Neutrophil (primary cell): Measurements from ENCODE around the gene MBNL2.

Experiments used
- H3K27ac ChIP-seq: fragments of 200-600 bp; sonication (generic); 2 replicates; pipeline ENCODE4 v1.5.1; 2016; ENCODE audit warnings: mild to moderate bottlenecking, moderate library complexity
- H3K27me3 ChIP-seq: fragments of 200-600 bp; sonication (generic); 2 replicates; pipeline ENCODE4 v1.6.0; 2016; ENCODE audit warnings: mild to moderate bottlenecking
- H3K36me3 ChIP-seq: fragments of 200-600 bp; sonication (generic); 2 replicates; pipeline ENCODE4 v1.5.1; 2017
- H3K4me1 ChIP-seq, 2 experiments: fragments of 200-600 bp in 1 of 2; sonication (generic) in 1 of 2; 1 replicate in 1 of 2; 2 replicates in 1 of 2; pipeline versions ENCODE4 v1.5.1 to v1.6.1; 2013 to 2016; ENCODE audit warnings: low read depth in 1 of 2, low read length in 1 of 2, mild to moderate bottlenecking in 1 of 2, moderate library complexity in 1 of 2; ENCODE audit not compliant: control insufficient read depth in 1 of 2, insufficient read depth in 1 of 2
- H3K4me3 ChIP-seq, 2 experiments: fragments of 200-600 bp in 1 of 2; sonication (generic) in 1 of 2; 1 replicate in 1 of 2; 2 replicates in 1 of 2; pipeline ENCODE4 v1.5.1; 2013 to 2016; ENCODE audit warnings: low read depth in 1 of 2, low read length in 1 of 2, mild to moderate bottlenecking in 1 of 2, moderate library complexity in 1 of 2
- H3K9me3 ChIP-seq: fragments of 200-600 bp; sonication (generic); 2 replicates; pipeline ENCODE4 v1.5.1; 2016
- TF ChIP-seq, protein P1 (sequence below): fragments of 200-600 bp; sonication (generic); IDR thresholded peaks from 2 replicates; pipeline ENCODE4 v1.5.1; 2016; ENCODE audit warnings: antibody characterized with exemption

The MBNL2 gene

GRCh38 chr13:97390941-97391600 is 168.9 kb downstream of the MBNL2 start:
- Histone ChIP-seq H3K4me1 (peaks cover 4 to 8% of the 10 kb centered on the region in 2 experiments), H3K4me3 (no peak overlapping the region), H3K9me3 (no peaks in the 10 kb centered on the region), H3K27me3 (no peaks in the 10 kb centered on the region), H3K27ac (no peak overlapping the region), H3K36me3 (no peaks in the 10 kb centered on the region)
- TF ChIP-seq, protein P1, sequence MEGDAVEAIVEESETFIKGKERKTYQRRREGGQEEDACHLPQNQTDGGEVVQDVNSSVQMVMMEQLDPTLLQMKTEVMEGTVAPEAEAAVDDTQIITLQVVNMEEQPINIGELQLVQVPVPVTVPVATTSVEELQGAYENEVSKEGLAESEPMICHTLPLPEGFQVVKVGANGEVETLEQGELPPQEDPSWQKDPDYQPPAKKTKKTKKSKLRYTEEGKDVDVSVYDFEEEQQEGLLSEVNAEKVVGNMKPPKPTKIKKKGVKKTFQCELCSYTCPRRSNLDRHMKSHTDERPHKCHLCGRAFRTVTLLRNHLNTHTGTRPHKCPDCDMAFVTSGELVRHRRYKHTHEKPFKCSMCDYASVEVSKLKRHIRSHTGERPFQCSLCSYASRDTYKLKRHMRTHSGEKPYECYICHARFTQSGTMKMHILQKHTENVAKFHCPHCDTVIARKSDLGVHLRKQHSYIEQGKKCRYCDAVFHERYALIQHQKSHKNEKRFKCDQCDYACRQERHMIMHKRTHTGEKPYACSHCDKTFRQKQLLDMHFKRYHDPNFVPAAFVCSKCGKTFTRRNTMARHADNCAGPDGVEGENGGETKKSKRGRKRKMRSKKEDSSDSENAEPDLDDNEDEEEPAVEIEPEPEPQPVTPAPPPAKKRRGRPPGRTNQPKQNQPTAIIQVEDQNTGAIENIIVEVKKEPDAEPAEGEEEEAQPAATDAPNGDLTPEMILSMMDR = no peak

DNA sequence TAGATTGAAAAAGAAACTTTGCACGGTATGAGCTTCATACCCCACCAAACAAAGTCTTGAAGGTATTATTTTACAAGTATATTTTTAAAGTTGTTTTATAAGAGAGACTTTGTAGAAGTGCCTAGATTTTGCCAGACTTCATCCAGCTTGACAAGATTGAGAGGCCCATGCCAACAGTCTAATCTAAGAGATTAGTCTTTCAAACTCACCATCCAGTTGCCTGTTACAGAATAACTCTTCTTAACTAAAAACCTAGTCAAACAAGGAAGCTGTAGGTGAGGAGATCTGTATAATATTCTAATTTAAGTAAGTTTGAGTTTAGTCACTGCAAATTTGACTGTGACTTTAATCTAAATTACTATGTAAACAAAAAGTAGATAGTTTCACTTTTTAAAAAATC is 169.9 kb downstream of the MBNL2 start:
- Histone ChIP-seq H3K27me3 (no peaks in the 10 kb centered on the region), H3K27ac (no peak overlapping the region), H3K4me1 (peaks cover 4 to 7% of the 10 kb centered on the region in 2 experiments), H3K9me3 (no peaks in the 10 kb centered on the region), H3K36me3 (no peaks in the 10 kb centered on the region), H3K4me3 (no peak overlapping the region)
- TF ChIP-seq, protein P1 = no peak

- Histone ChIP-seq H3K4me1 (no peaks in the 10 kb centered on the region), H3K36me3 (no peaks in the 10 kb centered on the region), H3K9me3 (no peaks in the 10 kb centered on the region), H3K27ac (no peak overlapping the region), H3K4me3 (no peak overlapping the region), H3K27me3 (no peaks in the 10 kb centered on the region)
- TF ChIP-seq, protein P1 = no peak
Measured at GRCh38 chr13:97394542-97394941, 172.4 kb downstream of the MBNL2 start.

GRCh38 chr13:97395447-97396136 is 173.5 kb downstream of the MBNL2 start:
- TF ChIP-seq, protein P1 = no peak
- no peak overlapping the region for H3K27ac ChIP-seq
- H3K9me3 ChIP-seq = no peaks in the 10 kb centered on the region

GRCh38 chr13:97397267-97397666 is 175.1 kb downstream of the MBNL2 start:
- Histone ChIP-seq H3K27me3 (no peaks in the 10 kb centered on the region), H3K4me3 (no peak overlapping the region), H3K36me3 (no peaks in the 10 kb centered on the region), H3K4me1 (no peaks in the 10 kb centered on the region), H3K9me3 (no peaks in the 10 kb centered on the region), H3K27ac (no peak overlapping the region)
- TF ChIP-seq, protein P1 = no peak

More at GRCh38 chr13:97395447-97396136, 173.5 kb downstream of the MBNL2 start:
- Histone ChIP-seq H3K4me1 (no peaks in the 10 kb centered on the region), H3K27me3 (no peaks in the 10 kb centered on the region), H3K36me3 (no peaks in the 10 kb centered on the region), H3K4me3 (no peak overlapping the region)
